Sigmoid colon (tissue), 4 donors: ENCODE data around the gene PLA2G5.

Experiments used
- EP300 ChIP-seq, 4 donors: sonication (generic); formaldehyde crosslinking; IDR thresholded peaks; one replicate each; pipeline ENCODE4 v1.6.1; 2017; ENCODE audit warnings: antibody characterized with exemption in 4 of 4
- POLR2A ChIP-seq, 2 donors: fragments of 450-650 bp; IDR thresholded peaks; one replicate each; pipeline ENCODE4 v1.6.1; 2016; ENCODE audit warnings: antibody characterized with exemption in 2 of 2, mild to moderate bottlenecking in 2 of 2, moderate library complexity in 2 of 2
- TF ChIP-seq, protein P1 (sequence below), 4 experiments: fragments of 450-650 bp in 3 of 4; fragments of 200-600 bp in 1 of 4; IDR thresholded peaks; one replicate each; pipeline ENCODE4 v1.5.1; 2016 to 2019; ENCODE audit warnings: antibody characterized with exemption in 4 of 4, mild to moderate bottlenecking in 3 of 4, moderate library complexity in 2 of 4

DNA sequence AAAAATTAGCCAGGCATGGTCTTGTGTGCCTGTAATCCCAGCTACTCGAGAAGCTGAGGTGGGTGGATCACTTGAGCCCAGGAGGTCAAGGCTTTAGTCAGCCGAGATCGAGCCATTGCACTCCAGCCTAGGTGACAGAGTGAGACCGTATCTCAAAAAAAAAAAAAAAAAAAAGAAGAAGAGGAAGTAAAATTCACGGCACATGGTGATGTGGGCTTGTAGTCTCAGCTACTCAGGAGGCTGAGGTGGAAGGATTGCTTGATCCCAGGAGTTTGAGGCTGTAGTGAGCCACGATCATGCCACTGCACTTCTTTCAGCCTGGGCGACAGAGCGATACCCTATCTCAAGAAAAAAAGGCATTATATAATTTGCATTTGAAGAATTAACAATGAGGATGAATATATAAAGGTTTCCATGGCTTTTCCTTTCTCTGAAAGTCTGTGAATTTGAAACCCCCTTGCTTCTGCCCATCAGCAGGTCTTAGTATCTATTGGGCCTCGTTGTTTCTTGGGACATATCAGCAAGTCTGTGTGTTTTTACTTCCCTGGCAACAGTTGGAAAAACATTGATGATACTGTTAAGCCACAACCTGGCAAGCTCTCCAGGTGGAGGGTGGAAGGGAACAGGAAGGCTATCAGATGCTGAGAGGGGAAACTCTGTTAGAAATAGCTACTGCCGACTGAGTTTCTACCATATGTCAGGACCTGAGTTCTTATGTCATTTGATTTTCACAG lies 53.9 kb downstream of the PLA2G5 start:
- TF ChIP-seq, protein P1, sequence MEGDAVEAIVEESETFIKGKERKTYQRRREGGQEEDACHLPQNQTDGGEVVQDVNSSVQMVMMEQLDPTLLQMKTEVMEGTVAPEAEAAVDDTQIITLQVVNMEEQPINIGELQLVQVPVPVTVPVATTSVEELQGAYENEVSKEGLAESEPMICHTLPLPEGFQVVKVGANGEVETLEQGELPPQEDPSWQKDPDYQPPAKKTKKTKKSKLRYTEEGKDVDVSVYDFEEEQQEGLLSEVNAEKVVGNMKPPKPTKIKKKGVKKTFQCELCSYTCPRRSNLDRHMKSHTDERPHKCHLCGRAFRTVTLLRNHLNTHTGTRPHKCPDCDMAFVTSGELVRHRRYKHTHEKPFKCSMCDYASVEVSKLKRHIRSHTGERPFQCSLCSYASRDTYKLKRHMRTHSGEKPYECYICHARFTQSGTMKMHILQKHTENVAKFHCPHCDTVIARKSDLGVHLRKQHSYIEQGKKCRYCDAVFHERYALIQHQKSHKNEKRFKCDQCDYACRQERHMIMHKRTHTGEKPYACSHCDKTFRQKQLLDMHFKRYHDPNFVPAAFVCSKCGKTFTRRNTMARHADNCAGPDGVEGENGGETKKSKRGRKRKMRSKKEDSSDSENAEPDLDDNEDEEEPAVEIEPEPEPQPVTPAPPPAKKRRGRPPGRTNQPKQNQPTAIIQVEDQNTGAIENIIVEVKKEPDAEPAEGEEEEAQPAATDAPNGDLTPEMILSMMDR (IDR thresholded peaks at IDR 0.05) = no peak
- TF ChIP-seq POLR2A (IDR thresholded peaks at IDR 0.05) = no peak
- TF ChIP-seq EP300 (IDR thresholded peaks at IDR 0.05) = no peak
